OCI-M2 (cell line): Measurements from ENCODE around the gene NTSR1.

Experiments
- DNase-seq: peaks from one replicate; lab custom pipeline; 2025; ENCODE audit not compliant: unreplicated experiment; lab: John Stamatoyannopoulos, UW

The NTSR1 gene

GRCh38 chr20:62692801-62693523, 15.7 kb upstream of the NTSR1 start:
- no peak for DNase-seq

- DNase-seq: no peak
Measured at GRCh38 chr20:62693524-62693922, 15.1 kb upstream of the NTSR1 start.

GRCh38 chr20:62694106-62694505, 14.5 kb upstream of the NTSR1 start:
- DNase-seq: no peak

GRCh38 chr20:62694868-62695267, 13.8 kb upstream of the NTSR1 start:
- DNase-seq: no peak

GRCh38 chr20:62695448-62696414, 12.9 kb upstream of the NTSR1 start:
- no peak for DNase-seq

GRCh38 chr20:62696434-62696957, 12.1 kb upstream of the NTSR1 start:
- DNase-seq: no peak

- no peak for DNase-seq
Measured at GRCh38 chr20:62696989-62697388, 11.6 kb upstream of the NTSR1 start.

GRCh38 chr20:62697468-62697912, 11.1 kb upstream of the NTSR1 start:
- DNase-seq: no peak

- no peak for DNase-seq
Measured at GRCh38 chr20:62698231-62698630, 10.4 kb upstream of the NTSR1 start.

GRCh38 chr20:62699296-62699695, 9.3 kb upstream of the NTSR1 start:
- DNase-seq: no peak

- no peak for DNase-seq
Measured at GRCh38 chr20:62699741-62700140, 8.9 kb upstream of the NTSR1 start.

- DNase-seq: no peak
Measured at GRCh38 chr20:62700261-62700930, 8.2 kb upstream of the NTSR1 start.

GRCh38 chr20:62701161-62702012, 7.2 kb upstream of the NTSR1 start:
- no peak for DNase-seq

GRCh38 chr20:62702013-62702300, 6.7 kb upstream of the NTSR1 start:
- no peak for DNase-seq

- no peak for DNase-seq
Measured at GRCh38 chr20:62702895-62703852, 5.5 kb upstream of the NTSR1 start.

- DNase-seq: no peak
Measured at GRCh38 chr20:62703853-62704228, 4.8 kb upstream of the NTSR1 start.

- DNase-seq: no peak
Measured at GRCh38 chr20:62704341-62704948, 4.2 kb upstream of the NTSR1 start.

GRCh38 chr20:62705627-62706026, 3.0 kb upstream of the NTSR1 start:
- DNase-seq: no peak

GRCh38 chr20:62706344-62706743, 2.3 kb upstream of the NTSR1 start:
- no peak for DNase-seq
